Fibroblast of lung (primary cell): ENCODE results near the gene MMP3. TPM values are rescaled to one million over a fixed set of nuclear protein-coding genes. Genes with fewer than 3 reads are reported as not detected.
"Not testable (repeated sequence)": the region's sequence is repeated elsewhere in the genome, so short reads cannot be mapped to it uniquely, and the experiment has no call there.

Source experiments
- DNase-seq, 2 donors: peaks; one replicate each; pipeline versions ENCODE4 v3.0.0 to v3.0.0-alpha.2; 2010; ENCODE audit warnings: low read depth in 2 of 2
- H2AFZ ChIP-seq: 2 replicates; pipeline ENCODE4 v1.5.1; 2012; ENCODE audit warnings: low read length, control low read depth, inconsistent platforms
- H3K27ac ChIP-seq: 2 replicates; pipeline ENCODE4 v1.5.1; 2011; ENCODE audit warnings: low read length, control low read depth; ENCODE audit not compliant: insufficient read depth
- H3K27me3 ChIP-seq: 2 replicates; pipeline ENCODE4 v1.5.1; 2011; ENCODE audit warnings: mild to moderate bottlenecking, low read length; ENCODE audit not compliant: control insufficient read depth, insufficient read depth
- H3K36me3 ChIP-seq: 2 replicates; pipeline ENCODE4 v1.5.1; 2011; ENCODE audit warnings: low read length; ENCODE audit not compliant: control insufficient read depth, insufficient read depth
- H3K4me1 ChIP-seq: 2 replicates; pipeline ENCODE4 v1.5.1; 2011; ENCODE audit warnings: low read length; ENCODE audit not compliant: control insufficient read depth, insufficient read depth; ENCODE audit errors: extremely low read depth
- H3K4me2 ChIP-seq: 2 replicates; pipeline ENCODE4 v1.5.1; 2011; ENCODE audit warnings: low read length, control low read depth; ENCODE audit not compliant: insufficient read depth; ENCODE audit errors: extremely low read depth
- H3K4me3 ChIP-seq, 4 experiments: fragments of 200-600 bp in 1 of 4; sonication (generic) in 1 of 4; replicated peaks in 1 of 4; 2 replicates each; pipeline ENCODE4 v1.5.1; 2011 to 2016; ENCODE audit warnings: low read length in 4 of 4, low read depth in 3 of 4, mild to moderate bottlenecking in 3 of 4, control low read depth in 2 of 4, inconsistent platforms in 1 of 4, mixed read lengths in 1 of 4; ENCODE audit not compliant: insufficient read depth in 1 of 4; ENCODE audit errors: control extremely low read depth in 1 of 4
- H3K79me2 ChIP-seq: 2 replicates; pipeline ENCODE4 v1.5.1; 2012; ENCODE audit warnings: mild to moderate bottlenecking, low read length, inconsistent platforms; ENCODE audit not compliant: control insufficient read depth, insufficient read depth
- H3K9ac ChIP-seq: 2 replicates; pipeline ENCODE4 v1.5.1; 2011; ENCODE audit warnings: mild to moderate bottlenecking, low read length, control low read depth; ENCODE audit not compliant: insufficient read depth
- H3K9me3 ChIP-seq: 2 replicates; pipeline ENCODE4 v1.5.1; 2012; ENCODE audit warnings: low read depth, low read length; ENCODE audit not compliant: control insufficient read depth, insufficient read depth
- H4K20me1 ChIP-seq: 2 replicates; pipeline ENCODE4 v1.5.1; 2011; ENCODE audit warnings: low read length; ENCODE audit not compliant: control insufficient read depth, insufficient read depth; ENCODE audit errors: extremely low read depth
- CTCF ChIP-seq, 2 donors: IDR thresholded peaks in 1 of 2; conservative IDR thresholded peaks in 1 of 2; 1 replicate in 1 of 2; 2 replicates in 1 of 2; pipeline ENCODE4 v1.5.1; 2011 to 2012; ENCODE audit warnings: low read length in 2 of 2, control low read depth in 1 of 2, inconsistent platforms in 1 of 2, low read depth in 1 of 2, mild to moderate bottlenecking in 1 of 2
- EZH2 ChIP-seq: IDR thresholded peaks from 2 replicates; pipeline ENCODE4 v1.5.1; 2012; ENCODE audit warnings: low read length, control low read depth, mild to moderate bottlenecking; ENCODE audit errors: missing control alignments
- polyA plus RNA-seq, 2 donors: library from polyadenylated mRNA; depleted of rRNA in 1 of 2; stranded (reverse) in 1 of 2; unstranded in 1 of 2; fragments of >200 nt; gene quantifications; 2 replicates each; pipeline ENCODE4 v1.2.1, GENCODE V29; 2011 to 2012; ENCODE audit warnings: missing spikeins in 1 of 2
- total RNA-seq: library from RNA; depleted of rRNA; stranded (reverse); fragments of >200 nt; gene quantifications from 2 replicates; pipeline ENCODE4 v1.2.1, GENCODE V29; 2014

Gene MMP3
- total and polyA plus RNA-seq, 2 donors (not counting 1 experiment from before 2014, with no cell fraction given): 19.1 to 47.1 TPM

GRCh38 chr11:102878595-102878994 lies 35.2 kb upstream of the MMP3 start:
- no peak overlapping the region for H3K4me3 ChIP-seq
- H2AFZ ChIP-seq: no peak overlapping the region
- TF ChIP-seq CTCF (conservative IDR thresholded peaks at IDR 0.05 in 1 of 2, IDR thresholded peaks at IDR 0.05 in 1 of 2; ENCODE audit: low read depth in 1 of 2, low read length in 2 of 2) (no peak), EZH2 (no peak)
- peaks cover 2% of the 10 kb centered on the region for H3K4me1 ChIP-seq
- H3K9me3 ChIP-seq: no peaks in the 10 kb centered on the region
- no peak overlapping the region for H3K27ac ChIP-seq
- DNase-seq: no peak
- no peak overlapping the region for H3K4me2 ChIP-seq
- H3K36me3 ChIP-seq: no peaks in the 10 kb centered on the region
- no peaks in the 10 kb centered on the region for H3K79me2 ChIP-seq
- no peak overlapping the region for H3K9ac ChIP-seq
- H3K27me3 ChIP-seq: no peaks in the 10 kb centered on the region
- H4K20me1 ChIP-seq: no peaks in the 10 kb centered on the region

DNA sequence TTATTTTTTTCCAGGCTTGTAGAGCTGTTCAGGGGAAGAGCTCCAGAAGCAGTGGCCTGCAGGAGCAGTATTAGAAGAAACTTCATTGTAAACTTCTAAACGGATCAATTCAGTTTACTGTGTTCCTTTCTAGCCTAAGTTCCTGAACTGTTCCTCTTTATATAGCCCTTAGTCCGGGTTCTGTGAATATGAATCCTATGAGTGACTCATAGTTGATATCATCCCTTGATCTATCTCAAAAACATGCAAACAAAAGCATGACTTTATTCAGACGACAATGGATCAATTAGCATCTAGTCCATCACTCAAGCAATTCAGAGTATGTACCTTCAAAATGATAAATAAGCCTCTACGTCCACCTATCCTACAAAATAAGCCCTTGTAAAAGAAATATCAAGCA lies 31.4 kb upstream of the MMP3 start, which contains the start of gene MMP12:
Gene MMP12 (minus strand): TSS at position 131 of the 400 bp plus-strand sequence. CDS start 45 bp downstream, at position 86.
- H3K4me2 ChIP-seq: no peak within 1 kb of the TSS
- H3K4me1 ChIP-seq: no peaks in the 10 kb centered on the region
- no peak for DNase-seq
- H3K4me3 ChIP-seq: no peak within 1 kb of the TSS
- TF ChIP-seq EZH2 (no peak), CTCF (conservative IDR thresholded peaks at IDR 0.05 in 1 of 2, IDR thresholded peaks at IDR 0.05 in 1 of 2; ENCODE audit: low read depth in 1 of 2, low read length in 2 of 2) (no peak)
- no peaks in the 10 kb centered on the region for H4K20me1 ChIP-seq
- no peaks in the 10 kb centered on the region for H3K9me3 ChIP-seq
- no peak within 1 kb of the TSS for H3K27ac ChIP-seq
- H3K9ac ChIP-seq: no peak within 1 kb of the TSS
- H3K36me3 ChIP-seq: no peaks in the 10 kb centered on the region
- H3K79me2 ChIP-seq: no peaks in the 10 kb centered on the region
- no peak within 1 kb of the TSS for H2AFZ ChIP-seq
- H3K27me3 ChIP-seq: no peaks in the 10 kb centered on the region

GRCh38 chr11:102869354-102869964 lies 26.1 kb upstream of the MMP3 start:
- H3K79me2 ChIP-seq, H3K9ac ChIP-seq, H3K36me3 ChIP-seq, H3K27me3 ChIP-seq, DNase-seq, H3K4me1 ChIP-seq, H4K20me1 ChIP-seq, H3K9me3 ChIP-seq, H3K4me3 ChIP-seq, H2AFZ ChIP-seq, H3K27ac ChIP-seq, H3K4me2 ChIP-seq: not testable (repeated sequence)
